SU-DHL-6 (cell line): ENCODE measurements around the gene CPZ.

Source experiments
- CTCF ChIP-seq: fragments of 200-600 bp; sonication (generic); IDR thresholded peaks from one replicate; pipeline ENCODE4 v1.5.1; 2017; ENCODE audit warnings: antibody characterized with exemption, mild to moderate bottlenecking, low read length, moderate library complexity; ENCODE audit not compliant: insufficient read depth, poor library complexity, severe bottlenecking
- EZH2phosphoT487 ChIP-seq: fragments of 200-600 bp; sonication (generic), shearing (Covaris generic); conservative IDR thresholded peaks from 2 replicates; pipeline ENCODE4 v1.6.1; 2018; ENCODE audit warnings: mild to moderate bottlenecking, antibody characterized with exemption, low read length, moderate library complexity, mixed read lengths

GRCh38 chr4:8558080-8558960 is 34.2 kb upstream of the CPZ start:
- TF ChIP-seq CTCF = no peak
- TF ChIP-seq EZH2phosphoT487 = no peak
